HCT116 (cell line): ENCODE data around the gene TENM4. TPM values are rescaled to one million over a fixed set of nuclear protein-coding genes. Genes with fewer than 3 reads are reported as not detected.
A peak's percentile ranks its signal among the peaks of the same experiment; 100 is the strongest.

Source experiments
- ATAC-seq: fragments of 200-7000 bp; cut with Tn5 transposase; 2 replicates; pipeline ENCODE4 v1.9.1; 2020; ENCODE audit warnings: mild to moderate bottlenecking, moderate library complexity
- BruUV-seq: library from RNA; stranded (reverse); fragments of 400-500 nt; replicated peaks from 2 replicates; lab custom pipeline; 2021; lab: Mats Ljungman, UMichigan
- CTCF ChIA-PET: fragments of 300-600 bp; sonication (Branson Sonifier 250); formaldehyde crosslinking; loops from one replicate; lab custom pipeline; 2021; ENCODE audit warnings: antibody characterized with exemption; lab: Charles Lee
- POLR2A ChIA-PET: fragments of 300-600, 350-600 bp; sonication (Branson Sonifier 250); formaldehyde crosslinking; loops from one replicate; lab custom pipeline; 2021; ENCODE audit warnings: antibody characterized with exemption; lab: Charles Lee
- RAD21 ChIA-PET, 2 experiments: fragments of 300-600 bp; sonication (Branson Sonifier 250); formaldehyde crosslinking; loops; one replicate each; lab custom pipeline; 2023; ENCODE audit warnings: low total read pairs in 2 of 2; ENCODE audit not compliant: uncharacterized antibody in 2 of 2, unreplicated experiment in 2 of 2, low non-redundant PET in 1 of 2; lab: Charles Lee
- DNase-seq: peaks from one replicate; pipeline ENCODE4 v3.0.0-alpha.2; 2010; ENCODE audit warnings: low read depth, low spot score
- H2AFZ ChIP-seq: fragments of 200-600 bp; shearing (Covaris generic), sonication (generic); 2 replicates; pipeline ENCODE4 v1.6.1; 2017; ENCODE audit warnings: low read depth, mixed run types, mixed read lengths, antibody characterized with exemption, low read length; ENCODE audit not compliant: poor library complexity, severe bottlenecking
- H3K27ac ChIP-seq: 2 replicates; pipeline ENCODE4 v1.5.1; 2012; ENCODE audit warnings: low read depth, low read length
- H3K27me3 ChIP-seq: fragments of 200-600 bp; sonication (generic); 2 replicates; pipeline ENCODE4 v1.6.1; 2016; ENCODE audit warnings: mixed run types, low read length, mixed read lengths; ENCODE audit not compliant: insufficient read depth
- H3K36me3 ChIP-seq, 2 experiments: fragments of 200-500 bp in 1 of 2; fragments of 200-600 bp in 1 of 2; sonication (Bioruptor generic) in 1 of 2; sonication (generic) in 1 of 2; 2 replicates each; pipeline versions ENCODE4 v1.5.1 to v1.6.1; 2014 to 2016; ENCODE audit warnings: low read length in 2 of 2, inconsistent platforms in 1 of 2, mixed read lengths in 1 of 2, mixed run types in 1 of 2; ENCODE audit not compliant: insufficient read depth in 2 of 2, control insufficient read depth in 1 of 2
- H3K4me1 ChIP-seq, 2 experiments: fragments of 200-600 bp in 1 of 2; sonication (generic) in 1 of 2; 2 replicates each; pipeline versions ENCODE4 v1.5.1 to v1.6.1; 2012 to 2017; ENCODE audit warnings: low read length in 2 of 2, inconsistent platforms in 1 of 2, mild to moderate bottlenecking in 1 of 2, mixed read lengths in 1 of 2, mixed run types in 1 of 2, moderate library complexity in 1 of 2; ENCODE audit not compliant: insufficient read depth in 2 of 2, control insufficient read depth in 1 of 2
- H3K4me2 ChIP-seq: fragments of 200-600 bp; sonication (generic); 2 replicates; pipeline ENCODE4 v1.6.1; 2017; ENCODE audit warnings: mixed run types, low read length, mixed read lengths
- H3K4me3 ChIP-seq, 2 experiments: fragments of 200-600 bp in 1 of 2; sonication (generic) in 1 of 2; replicated peaks in 1 of 2; 2 replicates each; pipeline ENCODE4 v1.5.1; 2011 to 2016; ENCODE audit warnings: low read length in 2 of 2, control low read depth in 1 of 2, low read depth in 1 of 2, mild to moderate bottlenecking in 1 of 2, mixed read lengths in 1 of 2, mixed run types in 1 of 2
- H3K79me2 ChIP-seq: fragments of 200-600 bp; sonication (generic); 2 replicates; pipeline ENCODE4 v1.6.1; 2017; ENCODE audit warnings: mild to moderate bottlenecking, mixed run types, low read length, moderate library complexity, mixed read lengths; ENCODE audit not compliant: insufficient read depth
- H3K9ac ChIP-seq: fragments of 200-600 bp; sonication (generic); 2 replicates; pipeline ENCODE4 v1.6.1; 2016; ENCODE audit warnings: low read length, mixed read lengths
- H3K9me2 ChIP-seq: fragments of 200-600 bp; sonication (generic), shearing (Covaris generic); 2 replicates; pipeline ENCODE4 v1.6.1; 2017; ENCODE audit warnings: mixed run types, mild to moderate bottlenecking, moderate library complexity; ENCODE audit not compliant: insufficient read depth
- H3K9me3 ChIP-seq, 2 experiments: fragments of 200-500 bp in 1 of 2; fragments of 200-600 bp in 1 of 2; sonication (Bioruptor generic) in 1 of 2; sonication (generic) in 1 of 2; 2 replicates each; pipeline ENCODE4 v1.6.1; 2014 to 2017; ENCODE audit warnings: low read length in 2 of 2, mixed read lengths in 2 of 2, inconsistent platforms in 1 of 2, low read depth in 1 of 2, mild to moderate bottlenecking in 1 of 2, mixed run types in 1 of 2, moderate library complexity in 1 of 2; ENCODE audit not compliant: control insufficient read depth in 1 of 2, insufficient read depth in 1 of 2
- H4K20me1 ChIP-seq: fragments of 200-600 bp; sonication (generic), shearing (Covaris generic); 2 replicates; pipeline ENCODE4 v1.6.1; 2017; ENCODE audit warnings: mixed run types, mild to moderate bottlenecking, moderate library complexity; ENCODE audit not compliant: insufficient read depth
- CEBPB ChIP-seq: IDR thresholded peaks from 2 replicates; pipeline ENCODE4 v1.6.1; 2012; ENCODE audit warnings: low read depth
- EGR1 ChIP-seq: IDR thresholded peaks from 2 replicates; pipeline ENCODE4 v1.6.1; 2012; ENCODE audit warnings: low read depth
- ELF1 ChIP-seq: IDR thresholded peaks from 2 replicates; pipeline ENCODE4 v1.6.1; 2012; ENCODE audit warnings: low read depth, borderline replicate concordance
- EZH2 ChIP-seq: fragments of 200-600 bp; sonication (generic); IDR thresholded peaks from 2 replicates; pipeline ENCODE4 v1.6.1; 2017; ENCODE audit warnings: antibody characterized with exemption, mixed run types
- EZH2phosphoT487 ChIP-seq: fragments of 200-600 bp; IDR thresholded peaks from 2 replicates; pipeline ENCODE4 v1.6.1; 2018; ENCODE audit warnings: antibody characterized with exemption, borderline replicate concordance
- POLR2A ChIP-seq: IDR thresholded peaks from 2 replicates; pipeline ENCODE4 v1.7.0; 2011; ENCODE audit warnings: borderline replicate concordance; ENCODE audit not compliant: insufficient read depth, insufficient read length; ENCODE audit errors: extremely low read depth
- POLR2AphosphoS5 ChIP-seq: IDR thresholded peaks from 2 replicates; pipeline ENCODE4 v1.6.1; 2011; ENCODE audit warnings: mild to moderate bottlenecking, low read depth, low read length, moderate library complexity
- SIN3A ChIP-seq: IDR thresholded peaks from 2 replicates; pipeline ENCODE4 v1.6.1; 2012; ENCODE audit warnings: low read depth
- SP1 ChIP-seq: IDR thresholded peaks from 2 replicates; pipeline ENCODE4 v1.6.1; 2012; ENCODE audit warnings: low read depth
- intact Hi-C: fragments of 100-400 bp; cut with micrococcal nuclease; formaldehyde crosslinking; loops from 2 replicates; pipeline ENCODE4 v1.10.0; 2022
- total RNA-seq: library from RNA; stranded (reverse); gene quantifications from one replicate; pipeline ENCODE4 v1.2.1, GENCODE V29; 2021; ENCODE audit not compliant: unreplicated experiment
- TF ChIP-seq, protein P1 (sequence below): IDR thresholded peaks from 2 replicates; pipeline ENCODE4 v1.6.1; 2012
- TF ChIP-seq, protein P2 (sequence below), 3 experiments: fragments of 200-600 bp in 1 of 3; sonication (generic) in 1 of 3; IDR thresholded peaks in 2 of 3; conservative IDR thresholded peaks in 1 of 3; 2 replicates each; pipeline ENCODE4 v1.5.1; 2012 to 2017; ENCODE audit warnings: low read depth in 2 of 3, low read length in 2 of 3, antibody characterized with exemption in 1 of 3, borderline replicate concordance in 1 of 3, control low read depth in 1 of 3, mild to moderate bottlenecking in 1 of 3, mixed read lengths in 1 of 3, mixed run types in 1 of 3, moderate library complexity in 1 of 3; ENCODE audit not compliant: insufficient read depth in 1 of 3
- TF ChIP-seq, protein P3 (sequence below): IDR thresholded peaks from 2 replicates; pipeline ENCODE4 v1.6.1; 2012

TENM4 gene
- total RNA-seq, 1 experiment from 2014 or later, result 0.05 TPM

DNA sequence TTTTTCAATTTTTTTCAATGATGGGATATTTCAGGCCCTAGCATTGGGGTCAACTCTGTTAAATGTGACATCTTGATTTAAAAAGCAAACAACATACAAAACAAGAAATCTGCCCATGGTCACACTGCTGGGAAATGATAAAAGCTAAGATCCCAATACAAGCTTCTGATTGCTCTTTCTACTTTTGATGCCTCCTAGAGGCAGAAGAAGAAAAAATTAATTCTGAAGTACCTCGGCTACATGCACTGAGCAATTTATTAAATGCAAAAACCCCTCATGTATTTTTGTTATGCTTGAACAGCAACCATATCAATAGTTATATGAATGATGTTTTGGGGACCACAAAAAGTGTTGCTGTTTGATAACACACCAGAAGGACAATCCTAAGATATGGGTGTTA lies 524.1 kb downstream of the TENM4 start:
- H3K27me3 ChIP-seq, result peaks cover 74% of the 10 kb centered on the region
- ATAC-seq, result no peak
- H3K4me1 ChIP-seq, result no peaks in the 10 kb centered on the region
- H3K79me2 ChIP-seq, result no peaks in the 10 kb centered on the region
- intact Hi-C loops, result no loop called here
- no peaks in the 10 kb centered on the region for H3K9me3 ChIP-seq
- CTCF ChIA-PET, result interaction anchor here (1.7 kb wide), 1 partner anchor 272 kb away, joined by 6 read pairs; no protein-coding TSS in a partner anchor
- H3K4me2 ChIP-seq, result no peak overlapping the region
- no peaks in the 10 kb centered on the region for H3K9me2 ChIP-seq
- no peaks in the 10 kb centered on the region for H3K36me3 ChIP-seq
- no peak overlapping the region for H3K4me3 ChIP-seq
- RAD21 ChIA-PET, result no interaction called here
- TF ChIP-seq, protein P1, sequence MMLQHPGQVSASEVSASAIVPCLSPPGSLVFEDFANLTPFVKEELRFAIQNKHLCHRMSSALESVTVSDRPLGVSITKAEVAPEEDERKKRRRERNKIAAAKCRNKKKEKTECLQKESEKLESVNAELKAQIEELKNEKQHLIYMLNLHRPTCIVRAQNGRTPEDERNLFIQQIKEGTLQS, result no peak
- TF ChIP-seq, protein P2, sequence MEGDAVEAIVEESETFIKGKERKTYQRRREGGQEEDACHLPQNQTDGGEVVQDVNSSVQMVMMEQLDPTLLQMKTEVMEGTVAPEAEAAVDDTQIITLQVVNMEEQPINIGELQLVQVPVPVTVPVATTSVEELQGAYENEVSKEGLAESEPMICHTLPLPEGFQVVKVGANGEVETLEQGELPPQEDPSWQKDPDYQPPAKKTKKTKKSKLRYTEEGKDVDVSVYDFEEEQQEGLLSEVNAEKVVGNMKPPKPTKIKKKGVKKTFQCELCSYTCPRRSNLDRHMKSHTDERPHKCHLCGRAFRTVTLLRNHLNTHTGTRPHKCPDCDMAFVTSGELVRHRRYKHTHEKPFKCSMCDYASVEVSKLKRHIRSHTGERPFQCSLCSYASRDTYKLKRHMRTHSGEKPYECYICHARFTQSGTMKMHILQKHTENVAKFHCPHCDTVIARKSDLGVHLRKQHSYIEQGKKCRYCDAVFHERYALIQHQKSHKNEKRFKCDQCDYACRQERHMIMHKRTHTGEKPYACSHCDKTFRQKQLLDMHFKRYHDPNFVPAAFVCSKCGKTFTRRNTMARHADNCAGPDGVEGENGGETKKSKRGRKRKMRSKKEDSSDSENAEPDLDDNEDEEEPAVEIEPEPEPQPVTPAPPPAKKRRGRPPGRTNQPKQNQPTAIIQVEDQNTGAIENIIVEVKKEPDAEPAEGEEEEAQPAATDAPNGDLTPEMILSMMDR (IDR thresholded peaks at IDR 0.05 in 2 of 3, conservative IDR thresholded peaks at IDR 0.05 in 1 of 3; ENCODE audit: borderline replicate concordance in 1 of 3, insufficient read depth in 1 of 3, low read depth in 2 of 3, low read length in 2 of 3), result peak in 1 of 3 experiments; percentile 29; a peak in 1 of 6 replicates
- DNase-seq, result no peak
- POLR2A ChIA-PET, result no interaction called here
- no peak overlapping the region for H3K9ac ChIP-seq
- no peaks in the 10 kb centered on the region for H4K20me1 ChIP-seq
- no peak overlapping the region for H3K27ac ChIP-seq
- H2AFZ ChIP-seq, result no peak overlapping the region
- BruUV-seq, result no TSS peak

DNA sequence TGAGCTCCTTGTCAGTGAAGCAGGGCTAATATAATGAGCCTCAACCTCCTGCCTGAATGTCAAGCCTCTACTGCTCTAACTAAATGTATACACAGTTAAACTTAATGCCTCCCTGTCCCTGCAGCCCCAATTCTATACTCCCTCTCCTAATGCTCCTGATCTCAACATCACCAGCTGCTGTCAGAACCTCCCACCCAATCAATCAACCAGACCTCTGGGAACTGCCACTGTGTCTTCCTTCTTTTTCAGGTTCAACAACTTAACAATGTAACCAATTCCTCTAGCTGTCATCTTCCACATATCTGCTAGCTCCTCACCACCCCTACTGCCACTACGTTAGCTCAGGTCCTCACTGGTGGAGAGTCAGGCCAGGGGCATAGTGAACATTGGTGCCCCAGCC lies 526.3 kb downstream of the TENM4 start:
- no peaks in the 10 kb centered on the region for H3K36me3 ChIP-seq
- intact Hi-C loops, result no loop called here
- no peak overlapping the region for H3K4me3 ChIP-seq
- H3K9me3 ChIP-seq, result no peaks in the 10 kb centered on the region
- ATAC-seq, result no peak
- ChIA-PET POLR2A (no interaction called here), CTCF (no interaction called here), RAD21 (no interaction called here)
- no peaks in the 10 kb centered on the region for H3K9me2 ChIP-seq
- no peak for DNase-seq
- H3K4me2 ChIP-seq, result no peak overlapping the region
- H3K4me1 ChIP-seq, result no peaks in the 10 kb centered on the region
- no peak overlapping the region for H3K9ac ChIP-seq
- BruUV-seq, result no TSS peak
- no peaks in the 10 kb centered on the region for H4K20me1 ChIP-seq
- peaks cover 55% of the 10 kb centered on the region for H3K27me3 ChIP-seq
- no peak overlapping the region for H2AFZ ChIP-seq
- no peaks in the 10 kb centered on the region for H3K79me2 ChIP-seq
- H3K27ac ChIP-seq, result no peak overlapping the region
- TF ChIP-seq EZH2phosphoT487 (no peak), EGR1 (no peak), ELF1 (no peak), POLR2AphosphoS5 (no peak), POLR2A (no peak), EZH2 (no peak), SIN3A (no peak), CEBPB (no peak), SP1 (no peak)
- TF ChIP-seq, protein P1, result no peak
- TF ChIP-seq, protein P2 (IDR thresholded peaks at IDR 0.05 in 2 of 3, conservative IDR thresholded peaks at IDR 0.05 in 1 of 3; ENCODE audit: borderline replicate concordance in 1 of 3, insufficient read depth in 1 of 3, low read depth in 2 of 3, low read length in 2 of 3), result no peak
- TF ChIP-seq, protein P3, sequence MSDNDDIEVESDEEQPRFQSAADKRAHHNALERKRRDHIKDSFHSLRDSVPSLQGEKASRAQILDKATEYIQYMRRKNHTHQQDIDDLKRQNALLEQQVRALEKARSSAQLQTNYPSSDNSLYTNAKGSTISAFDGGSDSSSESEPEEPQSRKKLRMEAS, result no peak
